ENCODE results near the gene LMX1A. TPM values are rescaled to one million over a fixed set of nuclear protein-coding genes. Genes with fewer than 3 reads are reported as not detected.

Gene LMX1A
- polyA plus RNA-seq, 1 experiment = not detected

DNA sequence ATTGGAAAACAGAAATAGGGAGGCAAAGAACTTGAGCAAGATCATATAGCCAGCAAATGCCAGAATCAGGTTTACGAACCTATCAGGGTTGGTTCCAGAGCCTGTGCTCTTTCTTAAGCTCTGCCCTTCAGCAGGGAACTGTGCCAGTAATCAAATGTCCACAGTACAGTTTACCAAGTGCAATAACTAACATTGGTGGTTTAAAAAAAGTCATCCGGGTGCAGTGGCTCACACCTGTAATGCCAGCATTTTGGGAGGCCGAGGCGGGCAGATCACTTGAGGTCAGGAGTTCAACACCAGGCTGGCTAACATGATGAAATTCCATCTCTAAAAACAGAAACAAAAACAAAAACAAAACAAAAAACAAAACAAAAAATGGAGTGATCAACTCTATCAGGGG lies 182.7 kb downstream of the LMX1A start:
- CTCF ChIA-PET = interaction anchor here (1.2 kb wide), 1 partner anchor 22 kb away, joined by 3 read pairs; no protein-coding TSS in a partner anchor

DNA sequence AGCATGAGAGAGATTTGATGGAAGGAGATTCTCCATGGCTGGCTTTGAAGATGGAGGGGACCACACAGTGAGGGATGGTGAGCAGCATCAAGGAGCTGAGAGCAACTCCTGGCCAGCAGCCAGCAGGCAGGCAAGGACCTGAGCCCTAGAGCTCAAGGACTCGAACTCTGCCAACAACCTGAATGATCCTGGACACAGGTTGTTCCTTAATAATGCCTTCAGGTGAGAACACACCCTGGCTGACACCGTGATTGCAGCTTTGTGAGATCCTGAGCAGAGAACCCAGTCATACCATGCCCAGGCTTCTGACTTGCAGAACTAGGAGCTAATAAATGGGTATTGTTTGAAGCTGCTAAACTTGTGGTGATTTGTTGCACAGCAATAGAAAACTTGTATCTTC lies 183.1 kb downstream of the LMX1A start:
- CTCF ChIA-PET = interaction anchor here (1.2 kb wide), 2 partner anchors 21 to 84 kb away, joined by 3 read pairs; no protein-coding TSS in a partner anchor
- POLR2A ChIA-PET = no interaction called here
- H3K27me3 ChIP-seq (ENCODE audit: control insufficient read depth, insufficient read depth, low read length) = no peaks in the 10 kb centered on the region
- no peak for DNase-seq (ENCODE audit: low read depth)
- no peaks in the 10 kb centered on the region for H3K36me3 ChIP-seq (ENCODE audit: control insufficient read depth, insufficient read depth, low read length)
- TF ChIP-seq, protein P1, sequence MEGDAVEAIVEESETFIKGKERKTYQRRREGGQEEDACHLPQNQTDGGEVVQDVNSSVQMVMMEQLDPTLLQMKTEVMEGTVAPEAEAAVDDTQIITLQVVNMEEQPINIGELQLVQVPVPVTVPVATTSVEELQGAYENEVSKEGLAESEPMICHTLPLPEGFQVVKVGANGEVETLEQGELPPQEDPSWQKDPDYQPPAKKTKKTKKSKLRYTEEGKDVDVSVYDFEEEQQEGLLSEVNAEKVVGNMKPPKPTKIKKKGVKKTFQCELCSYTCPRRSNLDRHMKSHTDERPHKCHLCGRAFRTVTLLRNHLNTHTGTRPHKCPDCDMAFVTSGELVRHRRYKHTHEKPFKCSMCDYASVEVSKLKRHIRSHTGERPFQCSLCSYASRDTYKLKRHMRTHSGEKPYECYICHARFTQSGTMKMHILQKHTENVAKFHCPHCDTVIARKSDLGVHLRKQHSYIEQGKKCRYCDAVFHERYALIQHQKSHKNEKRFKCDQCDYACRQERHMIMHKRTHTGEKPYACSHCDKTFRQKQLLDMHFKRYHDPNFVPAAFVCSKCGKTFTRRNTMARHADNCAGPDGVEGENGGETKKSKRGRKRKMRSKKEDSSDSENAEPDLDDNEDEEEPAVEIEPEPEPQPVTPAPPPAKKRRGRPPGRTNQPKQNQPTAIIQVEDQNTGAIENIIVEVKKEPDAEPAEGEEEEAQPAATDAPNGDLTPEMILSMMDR (IDR thresholded peaks at IDR 0.05; ENCODE audit: insufficient read depth, low read depth, low read length) = no peak
- H3K4me3 ChIP-seq (ENCODE audit: low read depth, low read length) = no peak overlapping the region

More for the DNA sequence above, 182.7 kb downstream of the LMX1A start:
- H3K27me3 ChIP-seq (ENCODE audit: control insufficient read depth, insufficient read depth, low read length) = no peaks in the 10 kb centered on the region
- TF ChIP-seq, protein P1 (IDR thresholded peaks at IDR 0.05; ENCODE audit: insufficient read depth, low read depth, low read length) = no peak
- no peak for DNase-seq (ENCODE audit: low read depth)
- POLR2A ChIA-PET = no interaction called here
- H3K36me3 ChIP-seq (ENCODE audit: control insufficient read depth, insufficient read depth, low read length) = no peaks in the 10 kb centered on the region
- no peak overlapping the region for H3K4me3 ChIP-seq (ENCODE audit: low read depth, low read length)

DNA sequence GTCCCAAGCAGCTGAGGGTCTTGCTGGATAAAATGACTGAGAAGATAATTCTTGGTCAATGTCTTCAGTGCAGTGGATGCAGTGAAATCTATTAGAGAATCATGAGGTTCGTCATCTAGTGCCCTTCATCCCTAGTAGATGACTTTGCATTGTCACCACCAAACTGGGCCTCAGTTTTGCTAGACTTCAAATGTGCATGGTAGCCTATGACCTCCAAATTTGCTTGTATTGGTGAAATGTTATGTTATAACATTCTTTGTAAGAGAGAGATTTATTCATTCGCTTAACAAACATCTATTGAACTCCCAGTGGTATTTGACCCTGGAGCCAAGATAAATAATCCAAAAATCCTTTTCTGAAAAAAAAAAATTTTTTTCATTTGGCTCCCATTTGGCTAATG lies 183.8 kb downstream of the LMX1A start:
- no peaks in the 10 kb centered on the region for H3K36me3 ChIP-seq (ENCODE audit: control insufficient read depth, insufficient read depth, low read length)
- DNase-seq (ENCODE audit: low read depth) = no peak
- POLR2A ChIA-PET = no interaction called here
- H3K4me3 ChIP-seq (ENCODE audit: low read depth, low read length) = no peak overlapping the region
- TF ChIP-seq, protein P1 (IDR thresholded peaks at IDR 0.05; ENCODE audit: insufficient read depth, low read depth, low read length) = no peak
- CTCF ChIA-PET = interaction anchor here (0.7 to 2.7 kb wide), 3 partner anchors 29 to 197 kb away, joined by 3 to 7 read pairs (median 3); no protein-coding TSS in a partner anchor
- H3K27me3 ChIP-seq (ENCODE audit: control insufficient read depth, insufficient read depth, low read length) = no peaks in the 10 kb centered on the region

DNA sequence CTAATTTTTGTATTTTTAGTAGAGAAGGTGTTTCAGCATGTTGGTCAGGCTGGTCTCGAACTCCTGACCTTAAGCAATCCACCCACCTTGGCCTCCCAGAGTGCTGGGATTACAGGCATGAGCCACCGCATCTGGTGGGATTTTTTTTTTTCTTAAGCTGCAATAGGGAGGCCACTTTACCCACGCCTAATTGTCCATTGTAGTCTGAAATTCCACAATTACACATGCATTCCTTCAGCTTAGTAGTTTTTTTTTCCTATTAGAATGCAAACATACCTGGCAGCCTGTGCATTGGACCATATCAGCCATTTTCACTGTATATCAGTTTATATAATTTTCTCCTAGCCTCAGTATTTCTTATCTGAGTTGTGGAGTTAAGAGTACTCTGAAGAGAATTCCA lies 186.8 kb downstream of the LMX1A start:
- H3K36me3 ChIP-seq (ENCODE audit: control insufficient read depth, insufficient read depth, low read length) = no peaks in the 10 kb centered on the region
- ChIA-PET CTCF (no interaction called here), POLR2A (no interaction called here)
- no peak for DNase-seq (ENCODE audit: low read depth)
- TF ChIP-seq, protein P1 (IDR thresholded peaks at IDR 0.05; ENCODE audit: insufficient read depth, low read depth, low read length) = no peak
- H3K27me3 ChIP-seq (ENCODE audit: control insufficient read depth, insufficient read depth, low read length) = no peaks in the 10 kb centered on the region
- H3K4me3 ChIP-seq (ENCODE audit: low read depth, low read length) = no peak overlapping the region

DNA sequence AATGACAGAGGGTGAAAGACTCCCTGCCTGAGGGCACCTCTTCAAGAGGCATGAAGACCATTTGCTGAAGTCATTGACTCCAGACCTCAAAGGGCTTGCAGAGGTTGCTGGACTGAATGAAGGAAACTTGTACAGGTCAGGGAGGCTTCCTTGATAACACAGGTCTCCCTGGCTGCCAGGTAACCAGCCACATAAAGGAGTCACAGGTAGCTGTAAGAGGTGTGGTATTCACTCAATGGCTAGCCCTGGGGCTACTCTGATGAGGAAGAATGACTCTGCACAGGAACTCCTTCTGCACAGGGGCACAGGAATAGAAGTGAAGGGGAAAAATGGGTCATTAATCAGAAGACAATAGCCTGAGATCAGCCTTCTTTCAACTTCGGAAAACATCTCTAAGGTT lies 187.5 kb downstream of the LMX1A start:
- H3K36me3 ChIP-seq (ENCODE audit: control insufficient read depth, insufficient read depth, low read length) = no peaks in the 10 kb centered on the region
- no peaks in the 10 kb centered on the region for H3K27me3 ChIP-seq (ENCODE audit: control insufficient read depth, insufficient read depth, low read length)
- no peak for DNase-seq (ENCODE audit: low read depth)
- no peak overlapping the region for H3K4me3 ChIP-seq (ENCODE audit: low read depth, low read length)
- ChIA-PET POLR2A (no interaction called here), CTCF (no interaction called here)
- TF ChIP-seq, protein P1 (IDR thresholded peaks at IDR 0.05; ENCODE audit: insufficient read depth, low read depth, low read length) = no peak
